ELF-1 (cell line): Measurements from ENCODE around the gene IGDCC3.
A peak's percentile ranks its signal among the peaks of the same experiment; 100 is the strongest.

Source experiments
- DNase-seq: peaks from one replicate; pipeline ENCODE4 v3.0.0-alpha.2; 2016; ENCODE audit warnings: low read depth, low spot score

IGDCC3 gene

DNA sequence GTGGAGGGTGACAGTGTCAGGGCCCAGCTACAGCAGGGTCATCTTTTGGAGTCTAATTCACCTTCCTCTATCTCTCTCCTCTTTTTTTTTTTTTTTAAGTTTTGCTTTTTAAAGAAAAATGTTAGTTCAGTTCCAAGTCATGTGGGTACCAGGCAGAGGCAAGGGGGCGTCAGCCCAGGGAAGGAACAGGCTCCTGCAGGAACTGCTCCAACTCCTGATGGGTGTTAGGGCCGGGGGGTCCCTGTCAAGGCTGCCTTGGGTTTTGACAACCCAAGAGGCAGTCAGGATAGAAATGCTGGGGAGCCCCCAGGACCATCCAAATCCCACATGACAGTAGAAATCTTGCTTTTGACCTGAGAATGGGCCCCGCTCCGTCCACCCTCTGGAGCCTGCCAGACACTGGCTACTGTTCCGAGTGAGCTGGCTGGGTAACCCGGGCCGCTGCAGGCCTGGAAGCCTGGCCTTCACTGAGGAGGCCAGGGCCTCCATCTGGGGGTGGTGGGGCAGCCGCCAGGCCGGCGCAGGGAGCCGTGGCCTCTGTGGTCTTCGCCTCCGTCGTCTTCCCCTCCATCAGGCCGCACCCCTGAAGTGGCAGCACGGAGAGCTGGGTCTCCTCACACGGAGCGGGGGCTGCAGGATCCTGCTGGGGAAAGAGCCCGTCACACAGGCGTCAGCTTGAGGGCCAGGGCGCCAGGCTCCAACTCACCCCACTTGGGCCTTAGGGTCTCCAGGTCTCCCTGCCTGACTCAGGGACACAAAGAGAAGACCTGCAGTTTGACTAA, 49.1 kb downstream of the IGDCC3 start:
- no peak for DNase-seq

DNA sequence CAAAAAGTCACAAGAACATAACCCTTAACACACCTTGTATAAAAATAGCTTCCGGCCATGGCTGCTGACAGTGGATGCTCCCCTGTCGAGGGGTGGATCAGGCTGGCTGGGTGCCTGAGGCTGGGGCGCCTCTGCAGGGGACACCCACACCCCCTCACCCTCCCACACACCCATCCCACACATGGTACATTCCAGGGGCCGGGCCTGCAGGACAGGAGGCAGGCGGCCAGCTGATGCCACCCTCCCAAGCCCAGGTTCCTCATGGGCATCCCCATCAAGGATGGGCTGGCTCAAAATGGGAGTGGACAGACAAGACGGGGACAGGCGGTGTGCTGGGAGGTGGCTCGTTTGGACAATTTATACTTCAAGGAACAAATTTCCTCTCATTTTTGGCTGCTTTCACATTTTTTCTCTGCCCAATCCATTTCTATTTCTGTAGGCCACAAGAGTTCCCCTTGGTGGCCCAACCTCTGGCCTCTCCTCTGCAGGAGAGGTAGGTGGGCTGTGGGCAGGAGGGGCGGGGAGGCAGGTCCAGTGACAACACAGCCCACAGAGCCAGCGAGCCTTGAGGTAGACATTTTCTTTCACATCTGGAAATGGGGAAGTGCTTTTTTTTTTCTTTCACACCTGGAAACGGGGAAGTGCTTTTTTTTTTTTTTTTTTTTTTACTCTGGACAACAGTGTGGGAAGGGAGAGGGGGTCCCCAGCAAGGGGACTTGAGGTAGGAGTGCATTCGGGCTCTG, 50.0 kb downstream of the IGDCC3 start:
- DNase-seq: no peak

- DNase-seq: no peak
Measured at GRCh38 chr15:65326818-65327217, 51.0 kb downstream of the IGDCC3 start.

- peak; percentile 97 for DNase-seq
Measured at GRCh38 chr15:65326117-65326526, 51.7 kb downstream of the IGDCC3 start.

GRCh38 chr15:65323071-65323511, 54.7 kb downstream of the IGDCC3 start:
- no peak for DNase-seq

DNA sequence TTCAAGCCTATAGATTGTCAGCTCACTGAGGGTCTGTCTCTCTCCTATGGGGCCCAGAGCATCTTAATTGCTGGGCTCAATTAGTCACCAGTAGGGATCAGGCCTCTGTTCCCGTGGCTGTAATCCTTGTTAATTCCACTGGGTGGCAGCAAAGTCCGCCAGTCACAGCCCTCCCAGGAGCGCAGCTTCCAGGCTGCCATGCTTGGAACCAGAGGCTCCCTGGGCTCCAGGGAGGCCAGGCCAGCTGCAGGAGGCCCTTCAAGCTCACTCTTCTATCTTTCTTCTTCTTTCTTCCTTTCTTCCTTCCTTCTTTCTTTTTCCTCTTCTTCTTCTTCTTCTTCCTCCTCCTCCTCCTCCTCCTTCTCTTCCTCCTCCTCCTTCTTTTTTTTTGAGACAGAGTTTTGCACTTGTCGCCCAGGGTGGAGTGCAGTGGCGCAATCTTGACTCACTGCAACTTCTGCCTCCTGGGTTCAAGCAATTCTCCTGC, 58.9 kb downstream of the IGDCC3 start:
- DNase-seq: peak; percentile 95

- DNase-seq: no peak
Measured at GRCh38 chr15:65312400-65312916, 65.3 kb downstream of the IGDCC3 start.

- no peak for DNase-seq
Measured at GRCh38 chr15:65311760-65312159, 66.0 kb downstream of the IGDCC3 start.

DNA sequence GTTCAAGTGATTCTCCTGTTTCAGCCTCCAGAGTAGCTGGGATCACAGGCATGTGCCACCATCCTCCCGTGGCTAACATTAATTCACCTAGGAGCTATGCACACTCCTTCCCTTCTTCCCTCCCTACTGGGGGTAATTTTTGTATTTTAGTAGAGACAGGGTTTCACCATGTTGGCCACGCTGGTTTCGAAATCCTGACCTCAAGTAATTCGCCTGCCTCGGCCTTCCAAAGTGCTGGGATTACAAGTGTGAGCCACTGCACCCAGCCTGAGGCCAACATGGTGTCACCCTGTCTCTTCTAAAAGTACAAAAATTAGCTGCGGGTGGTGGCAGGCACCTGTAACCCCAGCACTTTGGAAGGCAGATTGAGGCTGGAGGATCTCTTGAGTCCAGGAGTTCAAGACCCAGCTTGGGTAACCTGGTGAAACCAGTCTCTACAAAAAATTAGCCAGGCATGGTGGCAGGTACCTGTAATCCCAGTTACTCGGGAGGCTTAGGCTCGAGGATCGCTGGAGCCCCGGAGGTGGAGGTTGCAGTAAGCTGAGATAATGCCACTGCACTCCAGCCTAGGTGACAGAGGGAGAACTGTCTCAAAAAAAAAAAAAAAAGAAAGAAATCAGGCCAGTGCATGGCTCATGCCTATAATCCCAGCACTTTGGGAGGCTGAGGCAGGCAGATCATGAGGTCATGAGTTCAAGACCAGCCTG, 67.2 kb downstream of the IGDCC3 start:
- no peak for DNase-seq

DNA sequence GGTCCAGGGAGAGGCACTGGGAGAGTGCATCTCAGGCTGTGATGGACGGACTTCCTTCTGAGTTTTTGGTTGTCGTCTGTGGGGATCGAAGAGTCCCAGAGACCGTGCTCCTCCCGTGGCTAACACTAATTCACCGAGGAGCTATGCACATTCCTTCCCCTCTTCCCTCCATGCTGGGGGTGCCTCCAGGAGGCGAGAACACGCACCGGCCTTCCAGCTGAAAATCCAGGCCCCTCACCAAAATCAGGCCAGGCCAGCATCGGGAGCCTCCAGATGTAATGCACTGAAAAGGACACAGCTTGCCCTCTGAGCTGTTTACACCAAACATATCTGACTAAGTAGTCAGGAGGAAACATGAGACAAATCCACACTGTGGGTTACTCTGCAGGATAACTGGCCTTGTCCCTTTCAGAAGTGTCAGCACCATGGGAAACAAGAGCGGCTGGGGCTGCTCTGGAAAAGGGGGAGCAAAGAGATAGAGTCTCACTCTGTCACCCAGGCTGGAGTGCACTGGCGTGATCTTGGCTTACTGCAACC, 67.9 kb downstream of the IGDCC3 start:
- DNase-seq: no peak

DNA sequence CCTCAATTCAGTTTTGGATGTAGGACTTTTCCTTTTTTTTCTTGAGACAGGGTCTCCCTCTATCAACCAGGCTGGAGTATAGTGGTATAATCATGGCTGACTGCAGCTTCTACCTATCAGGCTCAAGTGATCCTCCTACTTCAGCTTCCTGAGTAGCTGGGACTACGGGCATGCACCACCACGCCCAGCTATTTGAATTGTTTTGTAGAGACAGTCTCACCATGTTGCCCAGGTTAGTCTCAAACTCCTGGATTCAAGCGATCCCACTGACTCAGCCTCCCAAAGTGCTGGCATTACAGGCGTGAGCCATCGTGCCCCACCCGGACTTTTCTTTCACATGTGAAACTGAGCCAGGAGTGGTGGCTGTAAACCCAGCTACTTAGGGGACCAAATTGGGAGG, 69.8 kb downstream of the IGDCC3 start:
- DNase-seq: no peak

DNA sequence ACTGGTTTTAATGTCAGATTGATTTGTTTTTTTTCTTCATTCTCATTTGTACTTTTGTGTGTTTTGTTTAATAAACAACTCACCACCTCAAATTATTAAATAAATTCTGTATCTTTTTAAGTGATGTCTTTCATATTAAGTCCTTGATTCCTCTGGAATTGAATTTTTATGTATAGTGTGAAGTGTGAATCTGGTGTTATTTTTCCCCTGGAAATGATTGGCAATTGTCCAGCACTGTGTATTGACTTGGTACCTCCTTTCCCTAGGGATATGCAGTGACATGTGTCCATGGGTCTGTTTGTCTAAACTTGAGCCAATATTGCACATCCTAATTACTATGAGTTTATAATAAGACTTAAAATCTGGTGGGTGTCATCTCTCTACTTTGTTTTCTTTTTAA, 71.3 kb downstream of the IGDCC3 start:
- DNase-seq: no peak

DNA sequence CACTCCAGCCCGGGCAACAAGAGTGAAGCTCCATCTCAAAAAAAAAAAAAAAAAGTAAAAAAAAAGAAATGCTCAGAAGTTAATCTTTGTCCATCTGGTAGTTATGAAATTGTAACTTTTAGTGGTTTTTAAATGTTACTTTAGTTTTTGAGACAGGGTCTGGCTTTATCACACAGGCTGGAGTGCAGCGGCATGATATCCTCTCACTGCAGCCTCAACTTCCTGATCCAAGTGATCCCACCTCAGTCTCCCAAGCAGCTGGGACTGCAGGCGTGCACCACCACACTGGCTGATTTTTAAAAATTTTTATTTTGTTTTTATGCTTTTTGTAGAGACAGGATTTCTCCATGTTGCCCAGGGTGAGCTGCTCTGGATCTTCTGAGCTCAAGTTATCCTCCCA, 72.0 kb downstream of the IGDCC3 start:
- no peak for DNase-seq

DNA sequence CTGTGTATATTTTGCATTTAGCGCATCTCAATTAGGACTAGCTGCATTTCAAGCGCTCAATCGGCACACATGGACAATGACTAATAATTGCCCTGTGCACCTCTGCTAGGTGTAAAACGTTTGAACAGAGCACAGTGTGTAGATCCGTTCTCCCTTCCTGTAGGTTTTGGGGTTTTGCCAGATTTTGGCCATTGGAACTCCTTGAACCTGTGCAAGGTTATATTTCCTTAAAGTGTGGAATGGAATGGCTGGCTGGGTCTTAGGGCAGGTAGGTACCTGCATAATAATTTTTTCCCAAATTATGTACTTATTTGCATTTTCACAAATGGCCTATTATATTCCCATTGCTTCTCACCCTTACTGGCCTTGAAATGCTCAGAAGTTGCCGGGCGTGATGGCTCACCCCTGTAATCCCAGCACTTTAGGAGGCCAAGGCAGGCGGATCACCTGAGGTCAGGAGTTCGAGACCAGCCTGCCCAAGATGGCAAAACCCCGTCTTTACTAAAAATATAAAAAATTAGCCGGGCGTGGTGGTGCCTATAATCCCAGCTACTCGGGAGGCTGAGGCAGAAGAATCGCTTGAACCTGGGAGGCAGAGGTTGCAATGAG, 72.5 kb downstream of the IGDCC3 start:
- no peak for DNase-seq

- DNase-seq: peak; percentile 95
Measured at GRCh38 chr15:65304381-65305149, 73.2 kb downstream of the IGDCC3 start, which contains the start of gene RNU5B-1. TSS of gene RNU5B-1 (plus strand) at chr15:65304677.

- peak; percentile 90 for DNase-seq
Measured at GRCh38 chr15:65303687-65304380, 74.0 kb downstream of the IGDCC3 start.

- DNase-seq: no peak
Measured at GRCh38 chr15:65302061-65302460, 75.7 kb downstream of the IGDCC3 start.

GRCh38 chr15:65300924-65301441, 76.8 kb downstream of the IGDCC3 start:
- DNase-seq: peak; percentile 83

DNA sequence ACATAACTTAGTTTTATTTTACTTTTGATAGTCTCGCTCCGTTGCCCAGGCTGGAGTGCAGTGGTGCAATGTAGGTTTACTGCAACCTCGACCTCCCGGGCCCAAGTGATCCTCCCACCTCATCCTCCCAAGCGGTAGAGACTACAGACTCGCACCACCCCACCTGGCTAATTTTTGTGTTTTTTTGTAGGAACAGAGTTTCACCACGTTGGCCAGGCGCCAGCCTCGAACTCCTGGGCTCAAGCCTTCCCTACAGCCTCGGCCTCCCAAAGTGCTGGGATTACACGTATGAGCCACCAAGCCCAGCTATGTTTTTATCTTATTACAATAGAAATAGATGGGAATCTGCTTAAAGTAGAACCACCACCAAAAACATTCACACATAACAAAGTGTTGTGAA, 79.1 kb downstream of the IGDCC3 start:
- no peak for DNase-seq
